Measurements from ENCODE around the gene RUBCNL.

The RUBCNL gene

GRCh38 chr13:46396341-46396740, 9.3 kb upstream of the RUBCNL start (continued):
- TF ChIP-seq GLI2 (tag by site-specific recombination; IDR thresholded peaks at IDR 0.05; ENCODE audit: borderline replicate concordance, low read depth), result no peak
- TF ChIP-seq ZNF433 (tag by site-specific recombination; IDR thresholded peaks at IDR 0.05; ENCODE audit: low read depth), result no peak
- no peak for TF ChIP-seq ZNF23 (tag by site-specific recombination; IDR thresholded peaks at IDR 0.05; ENCODE audit: borderline replicate concordance)
- TF ChIP-seq ZNF707 (tag by site-specific recombination; IDR thresholded peaks at IDR 0.05), result no peak
- no peak for TF ChIP-seq SALL2 (tag by site-specific recombination; IDR thresholded peaks at IDR 0.05; ENCODE audit: borderline replicate concordance)
- TF ChIP-seq, protein P1, sequence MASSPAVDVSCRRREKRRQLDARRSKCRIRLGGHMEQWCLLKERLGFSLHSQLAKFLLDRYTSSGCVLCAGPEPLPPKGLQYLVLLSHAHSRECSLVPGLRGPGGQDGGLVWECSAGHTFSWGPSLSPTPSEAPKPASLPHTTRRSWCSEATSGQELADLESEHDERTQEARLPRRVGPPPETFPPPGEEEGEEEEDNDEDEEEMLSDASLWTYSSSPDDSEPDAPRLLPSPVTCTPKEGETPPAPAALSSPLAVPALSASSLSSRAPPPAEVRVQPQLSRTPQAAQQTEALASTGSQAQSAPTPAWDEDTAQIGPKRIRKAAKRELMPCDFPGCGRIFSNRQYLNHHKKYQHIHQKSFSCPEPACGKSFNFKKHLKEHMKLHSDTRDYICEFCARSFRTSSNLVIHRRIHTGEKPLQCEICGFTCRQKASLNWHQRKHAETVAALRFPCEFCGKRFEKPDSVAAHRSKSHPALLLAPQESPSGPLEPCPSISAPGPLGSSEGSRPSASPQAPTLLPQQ (tag by site-specific recombination; IDR thresholded peaks at IDR 0.05), result no peak
- TF ChIP-seq ZNF169 (tag by site-specific recombination; IDR thresholded peaks at IDR 0.05), result no peak
- TF ChIP-seq ZSCAN30 (tag by site-specific recombination; IDR thresholded peaks at IDR 0.05), result no peak
- no peak for TF ChIP-seq ZBTB17 (tag by site-specific recombination; IDR thresholded peaks at IDR 0.05)
- TF ChIP-seq ZNF19 (tag by site-specific recombination; IDR thresholded peaks at IDR 0.05; ENCODE audit: low read depth), result no peak
- TF ChIP-seq ZIC2 (tag by site-specific recombination; IDR thresholded peaks at IDR 0.05), result no peak
- TF ChIP-seq, protein P2, sequence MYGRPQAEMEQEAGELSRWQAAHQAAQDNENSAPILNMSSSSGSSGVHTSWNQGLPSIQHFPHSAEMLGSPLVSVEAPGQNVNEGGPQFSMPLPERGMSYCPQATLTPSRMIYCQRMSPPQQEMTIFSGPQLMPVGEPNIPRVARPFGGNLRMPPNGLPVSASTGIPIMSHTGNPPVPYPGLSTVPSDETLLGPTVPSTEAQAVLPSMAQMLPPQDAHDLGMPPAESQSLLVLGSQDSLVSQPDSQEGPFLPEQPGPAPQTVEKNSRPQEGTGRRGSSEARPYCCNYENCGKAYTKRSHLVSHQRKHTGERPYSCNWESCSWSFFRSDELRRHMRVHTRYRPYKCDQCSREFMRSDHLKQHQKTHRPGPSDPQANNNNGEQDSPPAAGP (tag by site-specific recombination; IDR thresholded peaks at IDR 0.05), result no peak
- TF ChIP-seq ZNF10 (tag by site-specific recombination; IDR thresholded peaks at IDR 0.05), result no peak

DNA sequence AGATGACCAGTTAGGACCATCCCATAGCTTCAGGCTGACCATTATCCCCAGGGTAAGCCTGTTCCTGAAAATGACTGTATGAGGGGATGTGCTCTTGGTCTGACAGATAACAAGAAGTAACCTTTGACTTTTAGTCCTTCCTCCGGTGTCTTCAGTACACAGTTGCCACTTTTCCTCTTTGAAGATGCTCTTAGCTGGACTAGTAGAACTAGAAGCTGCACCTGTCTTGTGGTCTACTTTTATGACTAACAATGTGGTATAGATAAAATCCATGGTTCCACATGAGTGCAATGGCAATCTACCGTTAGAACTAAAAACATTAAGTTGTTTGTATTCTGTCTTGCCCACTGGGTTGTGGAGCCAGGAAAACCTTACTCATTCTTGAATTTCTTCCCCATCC, 5.9 kb upstream of the RUBCNL start:
- H3K4me1 ChIP-seq (ENCODE audit: control insufficient read depth, insufficient read depth, low read length), result no peaks in the 10 kb centered on the region
- no peak overlapping the region for H3K4me3 ChIP-seq (ENCODE audit: low read depth, low read length)
- no peaks in the 10 kb centered on the region for H3K9me3 ChIP-seq (ENCODE audit: control insufficient read depth, insufficient read depth, low read depth, low read length)
- H3K36me3 ChIP-seq (ENCODE audit: control insufficient read depth in 2 of 2, insufficient read depth in 1 of 2, low read length in 2 of 2), result no peaks in the 10 kb centered on the region
- CTCF ChIA-PET, result interaction anchor here (1.0 kb wide), 1 partner anchor 99 kb away, joined by 3 read pairs; no protein-coding TSS in a partner anchor
- H3K27ac ChIP-seq (ENCODE audit: extremely low read depth, low read depth, low read length), result no peak overlapping the region
- POLR2A ChIA-PET, result no interaction called here
- TF ChIP-seq ZNF830 (tag by site-specific recombination; IDR thresholded peaks at IDR 0.05; ENCODE audit: low read depth) (no peak), HOXC10 (CRISPR knock-in tag; IDR thresholded peaks at IDR 0.05) (no peak)

GRCh38 chr13:46389457-46390451, 2.7 kb upstream of the RUBCNL start:
- ChIA-PET CTCF (no interaction called here), POLR2A (no interaction called here)
- H3K9me3 ChIP-seq (ENCODE audit: control insufficient read depth, insufficient read depth, low read depth, low read length), result no peaks in the 10 kb centered on the region
- no peaks in the 10 kb centered on the region for H3K4me1 ChIP-seq (ENCODE audit: control insufficient read depth, insufficient read depth, low read length)
- H3K36me3 ChIP-seq (ENCODE audit: control insufficient read depth in 2 of 2, insufficient read depth in 1 of 2, low read length in 2 of 2), result no peaks in the 10 kb centered on the region
- H3K4me3 ChIP-seq (ENCODE audit: low read depth, low read length), result no peak overlapping the region
- H3K27ac ChIP-seq (ENCODE audit: extremely low read depth, low read depth, low read length), result no peak overlapping the region
- no peak for TF ChIP-seq ZNF645 (tag by site-specific recombination; IDR thresholded peaks at IDR 0.05)
- TF ChIP-seq ZNF362 (tag by site-specific recombination; IDR thresholded peaks at IDR 0.05), result no peak
- TF ChIP-seq ZNF48 (tag by site-specific recombination; IDR thresholded peaks at IDR 0.05), result no peak
- no peak for TF ChIP-seq ZNF544 (tag by site-specific recombination; IDR thresholded peaks at IDR 0.05)
- TF ChIP-seq KLF7 (tag by site-specific recombination; IDR thresholded peaks at IDR 0.05; ENCODE audit: borderline replicate concordance), result no peak
- no peak for TF ChIP-seq REST (tag by site-specific recombination; IDR thresholded peaks at IDR 0.05)
- TF ChIP-seq, protein P3, sequence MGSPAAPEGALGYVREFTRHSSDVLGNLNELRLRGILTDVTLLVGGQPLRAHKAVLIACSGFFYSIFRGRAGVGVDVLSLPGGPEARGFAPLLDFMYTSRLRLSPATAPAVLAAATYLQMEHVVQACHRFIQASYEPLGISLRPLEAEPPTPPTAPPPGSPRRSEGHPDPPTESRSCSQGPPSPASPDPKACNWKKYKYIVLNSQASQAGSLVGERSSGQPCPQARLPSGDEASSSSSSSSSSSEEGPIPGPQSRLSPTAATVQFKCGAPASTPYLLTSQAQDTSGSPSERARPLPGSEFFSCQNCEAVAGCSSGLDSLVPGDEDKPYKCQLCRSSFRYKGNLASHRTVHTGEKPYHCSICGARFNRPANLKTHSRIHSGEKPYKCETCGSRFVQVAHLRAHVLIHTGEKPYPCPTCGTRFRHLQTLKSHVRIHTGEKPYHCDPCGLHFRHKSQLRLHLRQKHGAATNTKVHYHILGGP (tag by site-specific recombination; IDR thresholded peaks at IDR 0.05), result no peak
- TF ChIP-seq ZNF76 (tag by site-specific recombination; IDR thresholded peaks at IDR 0.05; ENCODE audit: borderline replicate concordance, low read depth), result no peak

All from HEK293 (cell line).